SK-MEL-5 (cell line): ENCODE measurements around the gene LYZL4. TPM values are rescaled to one million over a fixed set of nuclear protein-coding genes. Genes with fewer than 3 reads are reported as not detected.

Experiments used
- DNase-seq: peaks from one replicate; pipeline ENCODE4 v3.0.0-alpha.2; 2016; ENCODE audit warnings: low read depth, low spot score
- in situ Hi-C: cut with HindIII; loops from 2 replicates; pipeline ENCODE4 v1.10.0; 2016; ENCODE audit warnings: low sequenced_read_pairs, high pct_unique_total_duplicates, low pct_unique_long_range_greater_than_20kb
- polyA plus RNA-seq, 2 experiments: library from polyadenylated mRNA; depleted of rRNA; stranded (reverse); fragments of >200 nt; gene quantifications; 2 replicates each; pipeline ENCODE4 v1.2.3, GENCODE V29; 2015
- total RNA-seq: library from RNA; depleted of rRNA; stranded (reverse); fragments of >200 nt; shearing (Covaris generic); gene quantifications from 2 replicates; pipeline ENCODE4 v1.2.3, GENCODE V29; 2014; rRNA removed

The LYZL4 gene, protein sequence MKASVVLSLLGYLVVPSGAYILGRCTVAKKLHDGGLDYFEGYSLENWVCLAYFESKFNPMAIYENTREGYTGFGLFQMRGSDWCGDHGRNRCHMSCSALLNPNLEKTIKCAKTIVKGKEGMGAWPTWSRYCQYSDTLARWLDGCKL
- total RNA-seq, result not detected in 2 replicates
- not detected in 2 replicates for polyA plus RNA-seq (2015; cell fraction: cytosol; rRNA removed)
- polyA plus RNA-seq (2015; cell fraction: nucleus; rRNA removed), result not detected in 2 replicates

GRCh38 chr3:42410370-42411131 lies at the start of gene LYZL4:
Gene LYZL4 (minus strand): TSS chr3:42410610. CDS start chr3:42407251, 3,359 bp downstream.
- DNase-seq, result no peak
- in situ Hi-C loops, result no loop called here

- DNase-seq, result no peak
- in situ Hi-C loops, result no loop called here
These were observed 48.7 kb upstream of the LYZL4 start for GRCh38 chr3:42459151-42459550.

GRCh38 chr3:42456211-42456610 lies 45.8 kb upstream of the LYZL4 start:
- in situ Hi-C loops, result no loop called here
- no peak for DNase-seq

GRCh38 chr3:42451546-42452230 lies 41.3 kb upstream of the LYZL4 start:
- DNase-seq, result no peak
- in situ Hi-C loops, result no loop called here

GRCh38 chr3:42451116-42451515 lies 40.7 kb upstream of the LYZL4 start:
- DNase-seq, result no peak

DNA sequence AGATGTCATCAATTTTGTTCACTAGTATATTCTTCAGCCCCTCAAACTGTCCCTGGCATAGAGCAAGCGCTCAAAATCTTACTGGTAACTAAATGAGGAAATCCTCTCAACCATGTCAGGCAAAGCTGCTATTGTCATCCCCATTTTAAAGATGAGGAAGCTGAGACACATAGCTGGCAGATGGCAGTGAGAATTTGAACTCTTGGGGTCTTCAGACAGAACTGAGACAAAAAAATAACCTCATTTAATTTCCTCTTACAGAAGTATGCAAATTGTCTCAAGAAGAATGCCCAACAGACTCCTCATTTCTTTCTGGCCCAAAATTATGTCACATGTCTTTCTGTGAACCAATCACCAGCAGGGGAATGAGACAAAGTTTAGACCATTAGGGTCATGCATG lies 40.2 kb upstream of the LYZL4 start:
- DNase-seq, result no peak
- in situ Hi-C loops, result no loop called here

More at GRCh38 chr3:42451116-42451515, 40.7 kb upstream of the LYZL4 start:
- in situ Hi-C loops, result no loop called here

GRCh38 chr3:42447481-42447880 lies 37.1 kb upstream of the LYZL4 start:
- DNase-seq, result no peak
- in situ Hi-C loops, result no loop called here

- no peak for DNase-seq
- in situ Hi-C loops, result no loop called here
These were observed 36.0 kb upstream of the LYZL4 start for GRCh38 chr3:42446111-42447050.

- DNase-seq, result peak; percentile 87
- in situ Hi-C loops, result no loop called here
These were observed 33.5 kb upstream of the LYZL4 start for GRCh38 chr3:42443819-42444436.

DNA sequence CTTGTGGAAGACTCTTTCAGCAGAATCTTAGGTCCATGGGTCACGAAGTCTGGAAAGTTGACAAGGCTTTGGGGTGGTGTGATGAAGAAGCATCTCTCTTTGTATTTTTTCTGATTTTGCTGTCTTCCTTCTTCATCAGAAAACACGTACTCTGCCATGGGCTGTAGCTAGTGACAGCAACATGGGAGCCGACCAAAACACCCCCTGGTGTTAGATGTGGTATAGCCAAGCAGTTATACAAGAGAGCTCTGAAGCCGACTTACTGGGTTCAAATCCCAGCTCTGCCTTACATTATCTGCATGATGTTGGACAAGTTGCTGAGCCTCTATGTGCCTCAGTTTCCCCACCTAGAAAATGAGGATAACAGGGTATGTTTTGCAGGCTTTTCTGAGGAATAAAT lies 32.9 kb upstream of the LYZL4 start:
- in situ Hi-C loops, result no loop called here
- peak; percentile 35 for DNase-seq

GRCh38 chr3:42442640-42443039 lies 32.2 kb upstream of the LYZL4 start:
- in situ Hi-C loops, result no loop called here

GRCh38 chr3:42441791-42442190 lies 31.4 kb upstream of the LYZL4 start:
- DNase-seq, result no peak
- in situ Hi-C loops, result no loop called here

More at GRCh38 chr3:42442640-42443039, 32.2 kb upstream of the LYZL4 start:
- peak; percentile 40 for DNase-seq

- in situ Hi-C loops, result no loop called here
- no peak for DNase-seq
These were observed 30.5 kb upstream of the LYZL4 start for GRCh38 chr3:42440924-42441323.

- in situ Hi-C loops, result no loop called here
- DNase-seq, result no peak
These were observed 29.1 kb upstream of the LYZL4 start for GRCh38 chr3:42439261-42440115.

GRCh38 chr3:42438758-42439157 lies 28.3 kb upstream of the LYZL4 start:
- no peak for DNase-seq
- in situ Hi-C loops, result no loop called here

DNA sequence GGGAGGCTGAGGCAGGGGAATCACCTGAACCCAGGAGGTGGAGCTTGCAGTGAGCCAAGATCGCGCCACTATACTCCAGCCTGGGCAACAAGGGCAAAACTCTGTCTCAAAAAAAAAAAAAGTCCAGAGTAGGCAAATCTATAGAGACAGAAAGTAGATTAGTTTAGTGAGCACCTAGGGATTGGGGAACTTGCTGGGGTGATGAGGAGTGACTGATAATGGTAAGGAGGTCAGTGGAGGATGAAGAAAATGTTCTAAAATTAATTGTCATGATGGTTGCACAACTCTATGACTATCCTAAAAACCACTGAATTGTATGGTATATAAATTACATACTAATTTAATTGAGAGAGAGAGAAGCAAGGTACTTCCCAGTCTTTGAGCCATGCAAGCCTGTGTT lies 27.8 kb upstream of the LYZL4 start:
- DNase-seq, result no peak
- in situ Hi-C loops, result no loop called here
